H4 (cell line): Measurements from ENCODE around the gene CXCL8. TPM values are rescaled to one million over a fixed set of nuclear protein-coding genes. Genes with fewer than 3 reads are reported as not detected.
A peak's percentile ranks its signal among the peaks of the same experiment; 100 is the strongest.
"Not testable (repeated sequence)": the region's sequence is repeated elsewhere in the genome, so short reads cannot be mapped to it uniquely, and the experiment has no call there.

ENCODE experiments used
- DNase-seq: peaks from one replicate; pipeline ENCODE4 v3.0.0-alpha.2; 2015; ENCODE audit warnings: low spot score
- total RNA-seq: library from RNA; depleted of rRNA; stranded (reverse); fragments of >200 nt; shearing (Covaris generic); gene quantifications from 2 replicates; pipeline ENCODE4 v1.2.3, GENCODE V29; 2014; rRNA removed

Gene CXCL8
- 26.7 and 45.3 TPM in 2 replicates for total RNA-seq

DNA sequence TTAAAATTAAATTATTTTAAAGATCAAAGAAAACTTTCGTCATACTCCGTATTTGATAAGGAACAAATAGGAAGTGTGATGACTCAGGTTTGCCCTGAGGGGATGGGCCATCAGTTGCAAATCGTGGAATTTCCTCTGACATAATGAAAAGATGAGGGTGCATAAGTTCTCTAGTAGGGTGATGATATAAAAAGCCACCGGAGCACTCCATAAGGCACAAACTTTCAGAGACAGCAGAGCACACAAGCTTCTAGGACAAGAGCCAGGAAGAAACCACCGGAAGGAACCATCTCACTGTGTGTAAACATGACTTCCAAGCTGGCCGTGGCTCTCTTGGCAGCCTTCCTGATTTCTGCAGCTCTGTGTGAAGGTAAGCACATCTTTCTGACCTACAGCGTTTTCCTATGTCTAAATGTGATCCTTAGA lies at the start of gene CXCL8:
Gene CXCL8, plus strand, starts transcription at position 217 of the 426 bp plus-strand sequence. Its CDS starts 90 bp downstream, at position 307.
- peak; percentile 96 for DNase-seq

DNA sequence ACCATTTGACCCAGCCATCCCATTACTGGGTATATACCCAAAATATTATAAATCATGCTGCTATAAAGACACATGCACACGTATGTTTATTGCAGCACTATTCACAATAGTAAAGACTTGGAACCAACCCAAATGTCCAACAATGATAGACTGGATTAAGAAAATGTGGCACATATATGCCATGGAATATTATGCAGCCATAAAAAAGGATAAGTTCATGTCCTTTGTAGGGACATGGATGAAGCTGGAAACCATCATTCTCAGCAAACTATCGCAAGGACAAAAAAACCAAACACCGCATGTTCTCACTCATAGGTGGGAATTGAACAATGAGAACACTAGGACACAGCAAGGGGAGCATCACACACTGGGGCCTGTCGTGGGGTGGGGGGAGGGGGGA lies 49.2 kb upstream of the CXCL8 start:
- not testable (repeated sequence) for DNase-seq

DNA sequence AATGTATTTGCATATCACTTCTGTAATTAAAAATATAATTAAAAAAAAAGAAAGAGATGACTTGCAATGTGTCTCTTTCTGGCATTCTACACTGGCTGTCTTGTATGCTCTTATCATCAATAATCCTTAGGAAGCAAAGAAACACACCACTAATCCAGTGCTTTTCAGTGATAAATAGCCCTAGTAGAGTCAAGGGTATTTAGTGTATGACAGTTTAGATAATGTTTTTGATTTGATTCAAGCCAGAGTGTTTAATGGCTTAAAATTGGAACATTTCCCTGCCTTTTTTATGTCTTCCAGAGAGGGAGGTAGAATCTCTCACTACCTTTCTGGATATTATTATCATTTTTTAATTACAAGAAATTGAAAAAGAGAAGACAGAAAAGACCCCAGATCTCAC lies 48.6 kb upstream of the CXCL8 start:
- no peak for DNase-seq

GRCh38 chr4:73692254-73692653 lies 48.1 kb upstream of the CXCL8 start:
- no peak for DNase-seq

DNA sequence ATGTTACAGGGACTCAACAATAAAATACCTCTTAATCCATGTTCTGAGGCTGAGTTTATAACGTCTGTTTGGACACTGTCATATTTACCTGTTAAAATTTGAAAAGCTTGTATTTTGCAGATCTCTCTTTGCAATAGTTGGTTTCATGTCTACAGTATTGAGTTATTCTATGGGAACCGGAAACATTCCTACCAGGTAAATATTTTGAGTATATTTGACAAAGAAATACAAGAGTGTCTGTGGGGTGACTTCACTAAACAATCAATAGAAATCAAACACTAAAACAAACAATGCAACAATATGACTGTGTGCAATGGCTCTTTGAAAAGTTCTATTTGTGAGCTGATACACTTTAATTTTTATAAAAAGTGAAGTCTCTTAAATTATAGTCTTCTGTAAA lies 47.7 kb upstream of the CXCL8 start:
- no peak for DNase-seq

- no peak for DNase-seq
Measured at GRCh38 chr4:73693811-73694210, 46.6 kb upstream of the CXCL8 start.

DNA sequence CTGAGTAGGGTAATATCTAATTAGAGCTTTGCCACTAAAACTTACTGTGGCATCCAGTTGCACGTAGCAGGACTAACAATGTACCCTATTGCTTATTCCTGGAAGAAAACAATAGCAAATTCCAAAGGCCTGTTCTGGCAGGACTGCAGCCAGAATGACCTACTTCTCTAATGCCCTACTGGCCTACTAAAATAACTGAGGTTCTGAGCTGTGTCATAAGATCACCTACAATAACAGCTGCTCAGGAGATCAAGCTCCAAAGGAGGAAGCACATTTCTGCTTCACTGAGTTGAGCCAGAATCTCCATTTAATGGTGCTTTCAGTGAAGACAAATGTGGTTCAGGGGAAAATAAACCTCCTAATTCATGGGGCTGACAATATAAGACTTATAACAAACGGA lies 42.2 kb upstream of the CXCL8 start:
- DNase-seq: peak; percentile 11

- DNase-seq: peak; percentile 22
Measured at GRCh38 chr4:73701116-73701515, 39.3 kb upstream of the CXCL8 start.

DNA sequence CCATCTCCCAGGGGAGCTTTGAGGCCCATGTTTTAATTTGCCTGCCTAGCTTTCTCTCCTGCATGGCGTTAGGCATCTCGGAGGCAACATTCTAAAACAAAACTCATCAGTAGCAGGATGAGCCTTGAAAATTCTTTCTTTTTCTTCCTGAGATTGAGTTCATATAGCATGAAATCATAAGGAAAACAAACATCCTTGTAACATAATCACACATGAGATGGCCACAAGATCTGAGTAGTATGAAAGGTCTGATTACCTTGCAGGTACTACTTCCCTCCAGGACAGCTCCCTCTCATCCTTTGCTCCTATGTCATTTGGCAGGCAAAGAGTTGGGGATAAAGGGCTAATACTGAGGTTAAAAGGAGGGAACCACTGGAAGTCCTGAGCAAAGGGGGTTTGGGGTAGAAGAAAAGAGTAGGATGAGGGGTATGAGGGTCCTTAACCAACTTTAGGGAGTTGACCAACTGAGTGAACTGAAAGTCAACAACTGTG lies 37.5 kb upstream of the CXCL8 start:
- DNase-seq: no peak

DNA sequence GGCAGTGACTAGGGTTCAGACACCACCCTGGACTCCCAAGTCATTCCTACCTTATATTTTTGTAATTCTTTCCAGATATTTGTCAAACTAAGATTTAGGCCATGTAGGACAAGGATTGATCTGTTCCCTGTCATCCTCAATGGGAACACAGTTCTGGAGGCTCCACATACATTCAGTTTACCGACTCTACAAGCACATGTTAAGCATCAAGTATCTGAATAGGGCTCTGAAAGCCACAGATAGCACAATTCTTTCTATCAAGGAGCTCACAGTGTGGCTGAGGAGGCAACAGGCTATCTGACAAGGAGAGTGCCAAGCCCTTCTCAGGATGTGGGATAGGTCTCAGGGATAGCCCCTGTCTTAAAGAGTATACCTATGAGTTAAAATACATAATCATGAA lies 37.0 kb upstream of the CXCL8 start:
- DNase-seq: no peak

DNA sequence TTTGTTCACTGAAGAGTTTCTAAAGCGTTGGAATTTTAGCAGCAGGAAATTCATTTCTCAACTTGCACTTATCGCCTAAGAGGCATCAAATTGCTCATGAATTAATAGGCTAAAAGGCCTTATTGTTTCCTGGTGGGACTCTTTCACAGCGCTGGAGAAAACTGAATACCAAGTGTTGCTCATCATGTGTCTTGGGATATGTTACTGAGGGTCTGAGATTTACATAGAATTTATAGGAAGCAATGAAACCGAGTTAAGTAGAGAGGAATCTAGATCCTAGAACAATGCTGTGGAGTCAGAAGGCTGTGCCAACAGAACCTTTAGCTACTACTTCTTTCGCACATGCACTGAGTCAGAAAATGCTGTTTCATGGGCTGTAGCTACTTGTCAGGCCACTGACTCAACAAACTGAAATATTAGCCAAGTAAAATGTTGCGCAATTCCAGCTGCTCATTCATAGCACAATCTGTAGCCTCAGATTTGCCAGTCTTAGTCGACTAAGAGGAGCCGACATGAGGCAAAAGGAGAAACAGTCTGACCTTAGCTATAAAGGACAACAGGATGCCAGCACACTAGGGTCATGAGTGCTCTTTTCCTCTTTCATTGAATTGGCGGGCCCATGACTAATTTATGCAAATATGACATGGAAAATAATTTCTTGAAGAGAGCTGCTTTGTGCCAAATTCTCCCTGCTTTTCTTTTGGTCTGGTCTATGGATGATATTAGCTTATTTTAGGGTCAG lies 35.9 kb upstream of the CXCL8 start:
- DNase-seq: peak; percentile 94

DNA sequence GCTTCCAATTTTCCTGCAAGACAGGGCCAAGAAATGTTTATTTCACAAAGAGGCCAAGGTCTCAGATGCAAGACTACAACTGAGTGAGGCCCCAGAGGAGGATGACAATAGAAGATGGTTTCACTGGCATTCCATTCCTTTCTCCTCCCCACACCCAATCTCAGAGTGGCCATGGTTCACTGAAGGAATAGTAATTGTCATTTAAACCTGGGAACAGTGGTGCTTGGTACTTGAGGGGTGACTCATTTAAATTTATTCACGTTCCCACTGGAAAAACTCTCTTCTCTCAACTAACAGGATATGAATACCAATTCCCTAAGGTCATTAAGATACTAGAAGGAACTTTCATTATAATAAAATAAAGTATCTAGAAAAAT lies 35.3 kb upstream of the CXCL8 start:
- DNase-seq: peak; percentile 36

DNA sequence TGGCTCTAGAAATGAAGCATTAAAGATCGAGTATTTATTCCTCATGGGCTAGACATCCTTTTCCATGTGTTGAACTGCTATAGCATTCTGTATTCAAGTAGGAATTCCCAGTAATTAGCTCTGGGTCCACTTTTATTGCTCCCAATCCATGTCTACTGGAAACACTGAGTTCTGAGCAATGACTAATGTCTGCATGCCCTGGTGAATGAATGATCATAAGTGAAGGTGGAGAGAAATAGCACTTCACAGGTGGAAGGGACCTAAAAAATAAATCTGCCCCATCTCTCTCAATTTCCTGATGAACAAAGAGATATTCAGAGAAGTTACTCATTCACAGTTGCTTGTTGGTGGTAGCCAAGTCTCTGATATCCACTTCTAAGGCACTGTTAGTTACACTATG lies 34.6 kb upstream of the CXCL8 start:
- no peak for DNase-seq

GRCh38 chr4:73706811-73707210 lies 33.6 kb upstream of the CXCL8 start:
- no peak for DNase-seq

- peak; percentile 28 for DNase-seq
Measured at GRCh38 chr4:73707269-73707875, 33.0 kb upstream of the CXCL8 start.

DNA sequence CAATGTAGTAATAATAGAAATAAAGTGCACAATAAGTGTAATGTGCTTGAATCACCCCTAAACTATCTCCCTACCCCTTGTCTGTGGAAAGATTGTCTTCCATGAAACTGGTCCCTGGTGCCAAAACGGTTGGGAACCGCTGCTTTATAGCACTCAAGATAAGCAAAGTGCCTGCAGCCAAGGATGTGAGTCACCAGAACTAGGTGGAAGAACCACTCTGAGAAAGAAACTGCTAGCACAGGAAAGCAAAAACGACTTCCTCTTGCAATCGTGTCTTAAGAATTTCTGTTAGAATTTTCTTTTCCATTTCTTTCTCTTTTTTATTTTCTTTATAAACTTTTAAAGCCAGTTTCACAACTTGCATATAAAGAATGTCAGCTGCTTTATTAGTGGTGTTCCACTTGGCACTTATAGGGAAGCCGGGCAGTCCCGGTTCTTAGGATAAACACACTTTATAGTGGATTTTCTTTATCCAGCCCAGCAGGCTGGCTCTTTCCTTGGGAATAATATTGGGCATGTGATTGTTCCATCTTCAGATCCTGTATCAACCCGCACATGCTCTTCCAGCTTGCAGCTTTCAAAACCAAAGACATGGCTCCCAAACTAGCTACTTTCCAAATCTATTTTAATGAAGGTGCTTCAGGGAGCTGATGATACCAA lies 32.3 kb upstream of the CXCL8 start:
- DNase-seq: peak; percentile 92

DNA sequence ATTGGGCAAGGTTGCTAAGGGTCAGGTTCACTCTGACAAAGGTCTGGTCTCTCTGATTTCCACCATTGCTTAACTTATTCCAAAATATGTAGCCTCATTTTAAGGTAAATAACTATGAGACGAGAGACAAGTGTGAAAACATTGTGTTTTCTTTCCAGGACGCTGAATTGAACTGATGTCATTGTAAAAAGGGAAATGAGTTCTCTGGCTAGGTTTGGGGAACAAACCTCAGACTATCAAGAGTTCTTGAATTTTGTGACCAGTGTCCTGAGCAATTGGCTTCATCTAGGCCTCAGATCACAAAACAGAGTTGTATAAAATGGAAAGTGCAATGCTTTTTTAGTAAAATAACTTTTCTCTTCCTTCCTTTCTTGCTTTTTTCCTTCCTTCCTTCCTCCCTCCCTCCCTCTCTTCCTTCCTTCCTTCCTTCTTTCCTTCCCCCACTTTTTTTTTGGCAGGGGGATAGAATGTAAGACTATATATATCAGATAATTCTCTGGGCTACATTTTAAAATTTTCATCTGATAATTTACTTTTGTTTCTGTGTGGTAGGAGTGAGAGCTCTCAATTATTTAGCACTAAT lies 30.8 kb upstream of the CXCL8 start:
- DNase-seq: no peak

DNA sequence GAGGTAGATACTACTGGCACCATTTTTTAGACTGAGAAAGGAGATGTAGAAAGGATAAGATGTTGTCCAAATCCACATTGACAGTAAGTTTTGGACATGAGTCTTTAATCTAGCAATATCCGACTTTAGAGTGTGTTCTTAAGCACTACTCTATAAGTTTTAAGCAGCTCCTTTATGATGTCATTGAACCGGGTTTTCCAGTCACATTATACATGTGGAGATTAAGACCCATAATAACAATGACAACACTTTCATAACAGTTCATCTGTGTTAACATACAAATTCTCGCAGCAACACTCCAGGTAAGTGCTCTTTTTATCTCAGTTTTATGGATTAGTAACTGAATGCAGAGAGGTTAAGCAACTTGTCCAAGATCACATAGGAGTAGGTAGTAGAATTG lies 30.3 kb upstream of the CXCL8 start:
- no peak for DNase-seq

DNA sequence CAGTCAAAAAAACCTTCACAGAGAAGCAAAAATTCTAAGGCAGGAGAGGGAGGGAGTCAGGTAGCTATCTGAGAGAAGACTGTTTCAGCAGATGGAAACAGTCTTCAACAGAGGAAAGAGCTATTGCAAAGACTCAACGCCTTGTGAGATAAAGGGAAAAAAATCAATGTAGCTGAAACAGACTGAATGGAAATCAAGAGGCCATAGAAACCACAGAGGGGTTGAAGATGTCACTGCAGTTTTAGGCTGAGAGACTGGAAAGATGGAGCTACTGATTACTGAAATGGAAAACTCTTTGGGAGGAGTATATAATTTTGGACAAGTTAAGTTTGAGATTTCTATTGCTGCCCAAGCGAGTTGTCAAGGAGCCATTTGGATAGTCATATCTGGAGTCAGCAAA lies 28.4 kb upstream of the CXCL8 start:
- no peak for DNase-seq

GRCh38 chr4:73713650-73714049 lies 26.7 kb upstream of the CXCL8 start:
- DNase-seq: no peak

GRCh38 chr4:73714647-73715046 lies 25.7 kb upstream of the CXCL8 start:
- DNase-seq: no peak

GRCh38 chr4:73715659-73716058 lies 24.7 kb upstream of the CXCL8 start:
- no peak for DNase-seq
